ACC112 (cell line): ENCODE results near the gene E2F1.
"Not testable (repeated sequence)": the region's sequence is repeated elsewhere in the genome, so short reads cannot be mapped to it uniquely, and the experiment has no call there.

Experiments
- H2AFZ ChIP-seq: fragments of 200-600 bp; sonication (generic); one replicate; pipeline ENCODE4 v1.6.0; 2017; ENCODE audit warnings: antibody characterized with exemption, low read length; ENCODE audit not compliant: unreplicated experiment
- H3K27ac ChIP-seq: fragments of 200-600 bp; sonication (generic); 2 replicates; pipeline ENCODE4 v1.5.1; 2014; ENCODE audit warnings: low read depth, mild to moderate bottlenecking, antibody characterized with exemption, low read length, moderate library complexity
- H3K27me3 ChIP-seq: fragments of 200-600 bp; sonication (generic); 2 replicates; pipeline ENCODE4 v1.6.1; 2014; ENCODE audit warnings: mild to moderate bottlenecking, antibody characterized with exemption, low read length, moderate library complexity, mixed read lengths; ENCODE audit not compliant: insufficient read depth
- H3K36me3 ChIP-seq: fragments of 200-600 bp; sonication (generic); 2 replicates; pipeline ENCODE4 v1.6.1; 2016; ENCODE audit warnings: mild to moderate bottlenecking, antibody characterized with exemption, low read length, moderate library complexity, mixed read lengths; ENCODE audit not compliant: insufficient read depth
- H3K4me1 ChIP-seq: fragments of 200-600 bp; sonication (generic); one replicate; pipeline ENCODE4 v1.6.1; 2016; ENCODE audit warnings: low read length, mixed read lengths; ENCODE audit not compliant: insufficient read depth, unreplicated experiment, control insufficient read depth
- H3K4me3 ChIP-seq: fragments of 200-600 bp; sonication (generic); 2 replicates; pipeline ENCODE4 v1.5.1; 2014; ENCODE audit warnings: mild to moderate bottlenecking, low read depth, low read length
- H3K79me2 ChIP-seq: fragments of 200-600 bp; sonication (generic); one replicate; pipeline ENCODE4 v1.6.0; 2016; ENCODE audit warnings: low read length; ENCODE audit not compliant: control insufficient read depth, unreplicated experiment, insufficient read depth

Gene E2F1

DNA sequence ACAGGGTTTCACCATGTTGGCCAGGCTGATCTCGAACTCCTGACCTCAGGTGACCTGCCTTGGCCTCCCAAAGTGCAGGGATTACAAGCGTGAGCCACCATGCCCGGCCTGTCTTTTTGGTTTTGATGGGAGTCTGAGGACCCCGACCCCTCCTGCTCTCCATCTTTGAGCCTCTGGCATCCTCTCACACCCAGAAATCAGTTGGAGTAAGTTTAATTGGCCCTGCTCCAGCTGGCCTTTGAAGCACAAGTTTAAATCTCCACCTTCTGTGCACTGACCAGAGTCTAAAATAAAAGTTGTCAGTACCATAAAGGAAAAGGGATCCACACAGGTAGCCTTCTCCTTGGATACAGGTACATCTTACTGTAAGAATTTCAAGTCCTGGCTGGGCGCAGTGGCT is 40.0 kb downstream of the E2F1 start:
- Histone ChIP-seq H2AFZ (no peak overlapping the region), H3K4me1 (peaks cover 21% of the 10 kb centered on the region), H3K27ac (no peak overlapping the region), H3K4me3 (no peak overlapping the region), H3K27me3 (no peaks in the 10 kb centered on the region), H3K36me3 (peaks cover 11% of the 10 kb centered on the region), H3K79me2 (no peaks in the 10 kb centered on the region)

DNA sequence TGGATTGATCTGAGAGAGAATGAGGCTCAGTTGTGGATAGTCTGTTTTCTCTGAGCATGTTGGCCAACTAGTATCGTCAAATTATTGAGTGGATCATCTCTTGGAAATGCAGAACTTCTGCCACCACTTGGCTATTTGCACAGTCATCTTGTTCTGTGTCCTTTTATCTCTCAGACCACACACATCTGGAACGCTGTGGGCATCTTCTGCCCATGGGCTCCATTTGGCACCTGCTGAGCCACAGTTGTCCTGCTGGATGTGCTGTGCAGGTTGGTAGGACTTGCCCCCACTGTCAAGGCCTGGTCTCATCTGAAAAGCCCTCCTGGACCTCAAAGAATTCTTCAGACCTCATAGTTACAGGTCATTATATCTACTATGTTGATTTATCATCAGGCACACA is 40.8 kb downstream of the E2F1 start:
- H3K4me3 ChIP-seq = no peak overlapping the region
- H3K27me3 ChIP-seq = no peaks in the 10 kb centered on the region
- no peak overlapping the region for H2AFZ ChIP-seq
- H3K79me2 ChIP-seq = no peaks in the 10 kb centered on the region
- H3K27ac ChIP-seq = no peak overlapping the region
- H3K36me3 ChIP-seq = peaks cover 11% of the 10 kb centered on the region
- H3K4me1 ChIP-seq = peaks cover 21% of the 10 kb centered on the region

DNA sequence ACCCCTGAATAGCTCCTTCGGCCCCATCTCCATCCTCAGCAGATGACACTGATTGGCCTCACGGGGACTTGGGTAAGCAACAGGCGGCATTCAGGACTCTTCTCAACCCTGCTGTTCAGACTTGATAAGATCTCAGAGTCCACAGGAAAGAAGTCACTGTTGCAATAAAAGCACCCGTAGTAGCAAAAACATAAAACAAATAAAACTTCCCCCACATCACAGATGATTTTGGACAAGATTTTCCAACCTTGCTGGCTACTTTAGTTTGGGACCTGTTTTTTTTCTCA is 41.2 kb downstream of the E2F1 start:
- H3K36me3 ChIP-seq = peaks cover 11% of the 10 kb centered on the region
- peaks cover 21% of the 10 kb centered on the region for H3K4me1 ChIP-seq
- no peak overlapping the region for H3K27ac ChIP-seq
- H3K27me3 ChIP-seq = no peaks in the 10 kb centered on the region
- no peak overlapping the region for H2AFZ ChIP-seq
- no peaks in the 10 kb centered on the region for H3K79me2 ChIP-seq
- H3K4me3 ChIP-seq = no peak overlapping the region

DNA sequence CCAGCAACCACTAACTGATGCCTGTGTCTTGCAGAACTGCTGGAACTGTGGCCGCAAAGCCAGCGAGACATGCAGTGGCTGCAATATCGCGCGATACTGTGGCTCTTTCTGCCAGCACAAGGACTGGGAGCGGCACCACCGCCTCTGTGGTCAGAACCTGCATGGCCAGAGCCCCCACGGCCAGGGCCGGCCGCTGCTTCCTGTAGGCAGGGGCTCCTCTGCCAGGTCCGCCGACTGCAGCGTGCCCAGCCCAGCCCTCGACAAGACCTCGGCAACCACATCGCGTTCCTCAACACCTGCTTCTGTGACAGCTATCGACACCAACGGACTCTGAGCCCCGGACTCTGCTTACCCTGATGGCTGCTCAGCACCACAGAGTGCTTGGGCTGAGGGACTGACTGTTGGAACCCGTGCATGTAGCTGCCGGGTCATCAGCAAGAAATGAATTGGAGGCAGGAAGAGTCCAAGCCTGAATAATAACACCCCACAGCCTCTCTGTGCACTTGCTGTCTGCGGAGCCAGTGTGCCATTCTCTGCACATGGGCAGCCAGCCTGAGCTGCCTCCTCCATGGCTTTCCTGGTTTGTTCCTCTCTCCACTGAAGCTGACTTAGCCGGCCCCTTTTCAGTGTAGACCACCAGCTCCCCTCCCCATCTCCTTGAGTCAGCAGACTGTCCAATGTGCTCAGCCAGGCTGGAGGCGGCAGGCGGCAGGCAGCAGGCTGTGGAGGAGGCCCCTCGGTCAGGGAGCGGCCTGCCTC is 41.7 kb downstream of the E2F1 start:
- Histone ChIP-seq H3K36me3 (peaks cover 11% of the 10 kb centered on the region), H3K27me3 (no peaks in the 10 kb centered on the region), H2AFZ (no peak overlapping the region), H3K4me3 (no peak overlapping the region), H3K79me2 (no peaks in the 10 kb centered on the region), H3K27ac (no peak overlapping the region), H3K4me1 (peaks cover 21% of the 10 kb centered on the region)

DNA sequence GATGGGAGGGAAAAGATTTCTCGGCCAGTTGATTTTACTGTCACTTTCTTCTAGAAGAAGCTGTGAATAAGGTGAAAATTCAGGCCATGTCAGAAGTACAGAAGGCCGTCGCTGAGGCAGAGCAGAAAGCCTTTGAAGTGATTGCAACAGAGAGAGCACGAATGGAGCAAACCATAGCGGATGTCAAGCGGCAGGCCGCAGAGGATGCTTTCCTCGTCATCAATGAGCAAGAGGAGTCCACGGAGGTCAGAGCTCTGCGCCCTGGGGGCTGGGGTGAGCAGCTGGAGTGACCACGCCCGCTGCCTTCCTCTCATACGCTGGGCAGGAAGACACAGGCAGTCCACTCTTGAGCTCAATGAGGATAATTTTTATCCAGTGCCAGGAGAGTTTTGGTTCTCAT is 45.9 kb downstream of the E2F1 start:
- Histone ChIP-seq H3K36me3 (peaks cover 5% of the 10 kb centered on the region), H3K27me3 (no peaks in the 10 kb centered on the region), H2AFZ (no peak overlapping the region), H3K4me3 (no peak overlapping the region), H3K4me1 (no peaks in the 10 kb centered on the region), H3K27ac (no peak overlapping the region), H3K79me2 (no peaks in the 10 kb centered on the region)

DNA sequence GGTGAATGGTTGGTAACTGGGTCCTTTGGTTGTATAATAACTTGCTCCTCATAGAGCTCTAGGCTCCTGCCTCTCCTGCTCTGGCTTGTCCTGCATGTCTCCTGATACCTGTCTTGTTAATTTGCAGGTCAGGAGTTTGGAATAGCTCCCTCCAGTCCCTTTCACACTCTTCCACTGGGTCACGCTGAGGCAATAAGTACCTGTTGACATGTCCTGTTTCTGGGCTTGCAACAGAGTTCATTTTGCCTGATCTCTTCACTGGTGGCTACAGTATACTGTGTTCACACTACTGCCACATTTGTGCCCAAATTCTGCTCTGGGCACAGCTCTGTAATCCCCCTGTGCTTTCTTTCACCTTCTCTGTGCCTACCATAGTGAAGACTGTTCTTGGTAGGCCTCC is 49.4 kb downstream of the E2F1 start:
- Histone ChIP-seq H3K4me1 (no peaks in the 10 kb centered on the region), H3K27ac (no peak overlapping the region), H3K79me2 (no peaks in the 10 kb centered on the region), H2AFZ (no peak overlapping the region), H3K27me3 (no peaks in the 10 kb centered on the region), H3K4me3 (no peak overlapping the region), H3K36me3 (no peaks in the 10 kb centered on the region)

DNA sequence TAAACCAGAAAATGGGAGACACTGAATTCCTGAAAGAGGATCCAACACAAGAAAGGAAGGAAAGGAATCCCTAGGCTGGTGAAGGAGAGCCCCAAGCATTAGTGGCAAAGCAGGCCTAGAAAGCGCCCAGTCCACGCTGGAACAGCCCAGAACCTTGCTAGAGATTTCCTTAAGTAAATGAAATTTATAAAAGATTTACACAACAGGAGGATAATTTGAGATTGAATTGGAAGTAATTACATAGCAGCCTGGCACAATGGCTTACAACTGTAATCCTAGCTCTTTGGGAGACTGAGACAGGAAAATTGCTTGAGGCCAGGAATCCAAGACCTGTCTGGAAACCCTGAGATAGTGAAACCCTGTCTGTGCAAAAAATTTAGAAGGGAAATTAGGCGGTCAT is 50.8 kb downstream of the E2F1 start:
- Histone ChIP-seq H3K4me3 (no peak overlapping the region), H3K4me1 (no peaks in the 10 kb centered on the region), H3K27me3 (no peaks in the 10 kb centered on the region), H3K36me3 (no peaks in the 10 kb centered on the region), H2AFZ (no peak overlapping the region), H3K27ac (no peak overlapping the region), H3K79me2 (no peaks in the 10 kb centered on the region)

DNA sequence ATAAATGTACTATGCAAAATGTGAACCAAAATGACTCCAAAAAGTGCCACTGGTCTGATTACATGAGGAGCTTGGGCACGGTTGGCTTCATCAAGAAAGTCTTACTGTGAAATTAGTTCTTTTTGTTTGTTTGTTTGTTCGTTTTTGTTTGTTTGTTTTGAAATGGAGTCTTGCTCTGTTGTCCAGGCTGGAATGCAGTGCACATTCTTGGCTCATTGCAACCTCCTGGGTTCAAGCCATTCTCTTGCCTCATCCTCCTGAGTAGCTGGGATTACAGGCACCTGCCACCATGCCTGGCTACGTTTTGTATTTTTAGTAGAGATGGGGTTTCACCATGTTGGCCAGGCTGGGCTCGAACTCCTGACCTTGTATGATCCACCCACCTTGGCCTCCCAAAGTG is 54.3 kb downstream of the E2F1 start:
- not testable (repeated sequence) for H3K4me3 ChIP-seq, H3K27me3 ChIP-seq, H2AFZ ChIP-seq, H3K4me1 ChIP-seq, H3K79me2 ChIP-seq, H3K27ac ChIP-seq, H3K36me3 ChIP-seq

DNA sequence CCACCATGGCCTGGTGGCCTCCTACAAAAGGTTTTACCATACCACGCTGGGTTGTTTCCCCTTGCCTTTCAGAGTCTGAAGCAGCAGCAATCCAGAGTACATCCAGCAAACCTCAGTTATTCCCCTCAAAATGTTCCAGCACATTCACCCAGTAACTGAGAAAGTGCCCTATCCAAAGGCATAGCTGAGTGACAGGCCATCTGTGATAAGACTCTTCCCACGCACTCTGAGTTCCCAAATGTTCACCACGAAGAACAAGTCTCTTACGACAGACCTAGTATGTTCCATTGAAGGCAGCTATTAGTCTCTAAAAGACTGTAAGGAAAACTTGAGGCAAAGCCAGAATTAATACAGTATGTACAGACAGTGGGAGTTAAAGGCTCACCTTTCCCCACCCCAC is 55.7 kb downstream of the E2F1 start:
- no peaks in the 10 kb centered on the region for H3K79me2 ChIP-seq
- no peaks in the 10 kb centered on the region for H3K27me3 ChIP-seq
- peaks cover 7% of the 10 kb centered on the region; the same call in 1 of the 2 replicates for H3K36me3 ChIP-seq
- no peaks in the 10 kb centered on the region for H3K4me1 ChIP-seq
- no peak overlapping the region for H2AFZ ChIP-seq
- H3K27ac ChIP-seq = no peak overlapping the region
- H3K4me3 ChIP-seq = no peak overlapping the region

DNA sequence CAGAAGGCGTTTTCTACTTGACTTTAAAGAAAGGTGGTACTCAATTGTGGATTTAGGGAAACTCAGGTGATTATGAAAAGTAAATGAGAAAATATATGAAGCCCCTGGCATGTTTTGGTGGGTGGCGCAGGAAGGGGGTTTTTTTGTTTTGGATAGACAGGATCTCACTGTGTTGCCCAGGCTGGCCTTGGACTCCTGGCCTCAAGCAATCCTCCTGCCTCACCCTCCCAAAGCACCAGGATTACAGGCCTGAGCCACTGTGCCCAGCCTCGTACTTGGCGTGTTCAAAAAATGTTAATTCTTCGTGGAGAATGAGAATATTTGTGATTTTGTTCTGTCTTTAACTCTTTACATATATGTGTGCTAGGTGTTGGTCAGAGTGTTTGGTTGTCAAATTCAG is 56.2 kb downstream of the E2F1 start:
- H3K36me3 ChIP-seq = peaks cover 7% of the 10 kb centered on the region; the same call in 1 of the 2 replicates
- no peaks in the 10 kb centered on the region for H3K4me1 ChIP-seq
- H3K27me3 ChIP-seq = no peaks in the 10 kb centered on the region
- no peak overlapping the region for H3K4me3 ChIP-seq
- H2AFZ ChIP-seq = no peak overlapping the region
- H3K27ac ChIP-seq = no peak overlapping the region
- no peaks in the 10 kb centered on the region for H3K79me2 ChIP-seq

DNA sequence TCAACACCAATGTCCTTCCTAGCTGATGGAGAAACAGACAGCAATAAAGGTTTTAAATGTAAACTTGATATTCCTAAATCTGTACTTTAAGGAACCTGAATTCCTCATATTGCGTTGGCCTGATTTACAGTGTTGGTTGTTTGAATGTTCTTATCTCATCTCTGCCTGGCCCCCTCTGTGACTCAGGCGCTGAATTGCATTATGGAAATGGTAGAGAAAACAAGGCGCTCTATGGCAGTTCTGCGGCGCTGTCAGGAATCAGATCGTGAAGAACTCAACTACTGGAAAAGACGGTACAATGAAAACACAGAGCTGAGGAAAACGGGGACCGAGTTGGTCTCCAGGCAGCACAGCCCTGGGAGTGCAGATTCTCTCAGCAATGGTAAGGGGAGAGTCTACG is 56.7 kb downstream of the E2F1 start:
- Histone ChIP-seq H3K4me3 (no peak overlapping the region), H3K36me3 (peaks cover 7% of the 10 kb centered on the region; the same call in 1 of the 2 replicates), H3K27ac (no peak overlapping the region)

More for the DNA sequence above, 56.7 kb downstream of the E2F1 start:
- Histone ChIP-seq H3K79me2 (no peaks in the 10 kb centered on the region), H3K4me1 (no peaks in the 10 kb centered on the region), H2AFZ (no peak overlapping the region), H3K27me3 (no peaks in the 10 kb centered on the region)
